ENCODE results near the gene ATXN7L2.

Gene ATXN7L2

DNA sequence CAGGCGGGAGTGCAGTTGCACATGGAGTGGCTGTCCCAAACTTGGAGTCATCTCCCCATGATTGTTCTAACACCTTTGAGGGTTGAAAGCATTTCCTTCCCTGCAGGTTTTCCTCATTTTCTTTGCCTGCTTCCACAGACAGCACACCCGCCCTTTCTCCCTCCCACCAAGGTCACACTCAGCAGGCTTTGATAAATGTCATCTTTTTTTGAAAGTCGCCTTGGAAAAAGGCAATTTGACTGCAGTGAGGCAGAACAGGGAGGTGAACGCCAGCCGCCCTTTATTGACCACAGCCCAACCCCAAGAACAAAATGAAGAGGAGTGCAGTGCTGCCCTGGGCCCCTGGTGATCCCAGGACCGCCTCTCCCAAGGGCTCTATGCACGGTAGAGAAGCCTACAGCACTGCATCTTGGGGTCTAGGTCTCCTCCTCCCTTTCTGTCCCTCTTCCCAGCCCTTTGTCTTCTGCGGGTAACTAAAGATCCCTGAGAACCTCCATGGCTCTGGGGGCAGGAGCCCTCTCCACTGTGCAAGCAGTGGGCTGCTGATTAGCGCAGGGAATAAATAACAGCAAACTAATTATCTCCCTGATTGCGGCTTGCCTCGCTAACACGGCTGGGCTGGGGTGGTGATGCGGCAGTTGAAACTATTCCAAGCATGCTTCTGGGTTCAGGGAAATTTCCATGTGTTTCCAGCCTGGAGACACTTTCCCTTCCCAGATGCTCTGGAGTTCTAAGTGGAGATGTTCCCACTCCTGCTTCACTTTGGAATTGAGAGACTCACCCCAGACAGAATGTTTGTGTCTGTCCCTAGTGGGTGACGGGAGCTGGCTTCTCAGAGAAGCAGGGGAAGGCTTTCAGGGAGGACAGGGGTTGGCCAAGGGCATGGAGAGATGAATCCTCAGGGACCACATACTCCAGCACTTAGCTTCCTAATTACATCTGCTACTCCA lies 37.6 kb downstream of the ATXN7L2 start:
- H3K36me3 ChIP-seq (ENCODE audit: control insufficient read depth in 4 of 4, insufficient read depth in 4 of 4, low read length in 3 of 4) = no peaks in the 10 kb centered on the region
- WGBS (ENCODE audit: insufficient coverage) = 97% methylated on average over 13 of the region's 14 CpGs
- no peak for DNase-seq
- no peak overlapping the region for H3K4me3 ChIP-seq (ENCODE audit: control insufficient read depth in 1 of 7, extremely low read depth in 1 of 7, insufficient read depth in 4 of 7, low read depth in 2 of 7, low read length in 6 of 7)
- H3K9me3 ChIP-seq (ENCODE audit: control extremely low read depth in 1 of 5, control insufficient read depth in 4 of 5, insufficient read depth in 2 of 5, low read depth in 1 of 5, low read length in 4 of 5) = no peaks in the 10 kb centered on the region
- peaks cover 0 to 8% (median 0%) of the 10 kb centered on the region in 5 experiments for H3K27me3 ChIP-seq (replicated peaks in 2 of 5; ENCODE audit: control insufficient read depth in 4 of 5, insufficient read depth in 5 of 5, low read length in 4 of 5)
- ChIA-PET CTCF (interaction anchor here (1.0 to 39.1 kb wide), 5 partner anchors 11 to 35 kb away, joined by 3 to 1203 read pairs (median 90); partner anchors contain the start of genes AMIGO1, ATXN7L2, CYB561D1 and GPR61), POLR2A (no interaction called here)
- H3K4me1 ChIP-seq (ENCODE audit: control extremely low read depth in 1 of 4, control insufficient read depth in 4 of 4, insufficient read depth in 4 of 4, low read length in 3 of 4) = no peaks in the 10 kb centered on the region
- no peak overlapping the region for H3K27ac ChIP-seq (ENCODE audit: insufficient read depth in 1 of 2, low read depth in 1 of 2, low read length in 2 of 2, poor library complexity in 1 of 2, severe bottlenecking in 2 of 2)

DNA sequence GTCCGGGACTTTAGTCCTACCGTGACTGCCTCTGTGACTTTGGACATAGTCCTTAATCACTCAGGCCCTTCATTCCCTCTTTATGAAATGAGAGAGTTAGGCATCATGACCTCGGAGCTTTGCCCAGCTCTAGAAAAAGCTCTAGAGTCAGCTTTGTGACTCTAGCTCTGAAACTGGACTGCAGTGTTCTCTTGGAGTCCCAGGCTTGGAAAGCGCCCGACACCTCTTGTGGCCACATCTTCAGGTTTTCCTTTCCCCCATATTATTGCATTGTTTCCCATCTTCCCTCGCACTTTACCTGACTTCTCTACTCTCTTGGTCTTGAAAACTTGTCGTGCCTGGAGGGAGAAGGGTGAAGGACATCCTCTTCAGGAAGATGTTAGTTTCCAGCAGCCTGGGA lies 38.3 kb downstream of the ATXN7L2 start:
- ChIA-PET CTCF (interaction anchor here (4.4 to 26.3 kb wide), 2 partner anchors 10 to 21 kb away, joined by 34 to 1203 read pairs; partner anchors contain the start of genes AMIGO1, ATXN7L2 and CYB561D1), POLR2A (no interaction called here)
- no peaks in the 10 kb centered on the region for H3K9me3 ChIP-seq (ENCODE audit: control extremely low read depth in 1 of 5, control insufficient read depth in 4 of 5, insufficient read depth in 2 of 5, low read depth in 1 of 5, low read length in 4 of 5)
- H3K4me1 ChIP-seq (ENCODE audit: control extremely low read depth in 1 of 4, control insufficient read depth in 4 of 4, insufficient read depth in 4 of 4, low read length in 3 of 4) = no peaks in the 10 kb centered on the region
- 97% methylated on average over 5 of the region's 7 CpGs for WGBS (ENCODE audit: insufficient coverage)
- no peak overlapping the region for H3K4me3 ChIP-seq (ENCODE audit: control insufficient read depth in 1 of 7, extremely low read depth in 1 of 7, insufficient read depth in 4 of 7, low read depth in 2 of 7, low read length in 6 of 7)
- H3K27ac ChIP-seq (ENCODE audit: insufficient read depth in 1 of 2, low read depth in 1 of 2, low read length in 2 of 2, poor library complexity in 1 of 2, severe bottlenecking in 2 of 2) = no peak overlapping the region
- H3K36me3 ChIP-seq (ENCODE audit: control insufficient read depth in 4 of 4, insufficient read depth in 4 of 4, low read length in 3 of 4) = no peaks in the 10 kb centered on the region
- H3K27me3 ChIP-seq (replicated peaks in 2 of 5; ENCODE audit: control insufficient read depth in 4 of 5, insufficient read depth in 5 of 5, low read length in 4 of 5) = peaks cover 0 to 8% (median 0%) of the 10 kb centered on the region in 5 experiments
- no peak for DNase-seq

DNA sequence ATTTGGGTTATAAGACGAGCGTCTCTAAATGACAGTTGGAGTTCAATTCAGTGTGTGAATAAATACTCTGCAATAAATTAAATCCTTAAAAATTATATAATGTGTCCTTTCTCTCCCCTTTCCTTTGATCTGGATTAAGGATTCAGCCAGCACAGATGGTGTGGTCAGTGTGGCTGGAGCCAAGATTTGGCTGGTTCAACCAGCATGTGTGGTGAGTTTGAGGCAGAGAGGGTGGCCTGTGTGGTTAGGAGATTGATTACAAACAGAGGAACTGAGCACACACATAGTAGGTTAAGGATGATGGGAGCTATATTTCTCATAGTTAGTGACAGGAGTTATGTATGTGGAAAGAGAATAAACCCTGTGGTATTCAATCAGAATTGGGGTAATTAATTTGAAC lies 40.0 kb downstream of the ATXN7L2 start:
- no peak overlapping the region for H3K27ac ChIP-seq (ENCODE audit: insufficient read depth in 1 of 2, low read depth in 1 of 2, low read length in 2 of 2, poor library complexity in 1 of 2, severe bottlenecking in 2 of 2)
- peaks cover 0 to 13% (median 0%) of the 10 kb centered on the region in 5 experiments for H3K27me3 ChIP-seq (replicated peaks in 2 of 5; ENCODE audit: control insufficient read depth in 4 of 5, insufficient read depth in 5 of 5, low read length in 4 of 5)
- ChIA-PET POLR2A (no interaction called here), CTCF (interaction anchor here (0.9 to 26.3 kb wide), 4 partner anchors 9 to 116 kb away, joined by 3 to 1203 read pairs (median 19); partner anchors contain the start of genes AMIGO1, ATXN7L2 and CYB561D1)
- no peak overlapping the region for H3K4me3 ChIP-seq (ENCODE audit: control insufficient read depth in 1 of 7, extremely low read depth in 1 of 7, insufficient read depth in 4 of 7, low read depth in 2 of 7, low read length in 6 of 7)
- H3K36me3 ChIP-seq (ENCODE audit: control insufficient read depth in 4 of 4, insufficient read depth in 4 of 4, low read length in 3 of 4) = no peaks in the 10 kb centered on the region
- no peaks in the 10 kb centered on the region for H3K4me1 ChIP-seq (ENCODE audit: control extremely low read depth in 1 of 4, control insufficient read depth in 4 of 4, insufficient read depth in 4 of 4, low read length in 3 of 4)
- no CpG with 5 or more reads among the region's 2 CpGs for WGBS (ENCODE audit: insufficient coverage)
- no peak for DNase-seq
- H3K9me3 ChIP-seq (ENCODE audit: control extremely low read depth in 1 of 5, control insufficient read depth in 4 of 5, insufficient read depth in 2 of 5, low read depth in 1 of 5, low read length in 4 of 5) = no peaks in the 10 kb centered on the region

DNA sequence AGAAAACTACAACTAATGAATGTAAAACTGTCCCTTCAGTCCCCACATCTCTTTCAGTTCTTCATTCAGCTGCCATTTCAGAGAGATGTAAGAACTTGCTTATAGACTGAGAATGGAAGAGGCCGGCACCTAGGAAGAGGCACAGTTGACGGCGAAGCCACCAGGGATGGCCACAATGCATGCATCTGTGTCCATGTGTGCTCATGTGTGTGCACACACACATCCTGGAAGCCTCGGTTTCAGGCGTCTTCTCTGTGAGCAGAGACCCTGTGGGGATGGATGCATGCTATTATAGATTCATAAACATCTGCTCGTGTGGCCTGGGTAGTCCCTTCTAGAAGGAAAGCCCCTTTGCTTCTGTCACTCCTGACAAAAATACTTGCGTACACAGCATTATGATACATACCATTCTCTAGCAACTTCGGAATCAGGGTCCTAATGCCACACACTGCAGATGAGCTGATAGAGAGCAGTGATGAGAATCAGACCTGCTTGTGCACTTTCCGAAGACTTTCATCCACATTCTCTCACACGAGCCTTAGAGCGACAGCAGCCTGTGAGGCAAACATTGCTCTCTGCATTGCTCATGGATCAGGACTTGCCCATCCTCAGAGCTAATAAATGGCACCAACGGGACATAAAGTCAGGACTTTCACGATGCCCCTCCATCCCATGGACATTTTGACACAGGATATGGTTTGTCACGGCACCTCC lies 43.5 kb downstream of the ATXN7L2 start:
- Histone ChIP-seq H3K9me3 (ENCODE audit: control extremely low read depth in 1 of 5, control insufficient read depth in 4 of 5, insufficient read depth in 2 of 5, low read depth in 1 of 5, low read length in 4 of 5) (no peaks in the 10 kb centered on the region), H3K4me3 (ENCODE audit: control insufficient read depth in 1 of 7, extremely low read depth in 1 of 7, insufficient read depth in 4 of 7, low read depth in 2 of 7, low read length in 6 of 7) (no peak overlapping the region), H3K36me3 (ENCODE audit: control insufficient read depth in 4 of 4, insufficient read depth in 4 of 4, low read length in 3 of 4) (no peaks in the 10 kb centered on the region), H3K27me3 (replicated peaks in 2 of 5; ENCODE audit: control insufficient read depth in 4 of 5, insufficient read depth in 5 of 5, low read length in 4 of 5) (peaks cover 0 to 5% (median 0%) of the 10 kb centered on the region in 5 experiments), H3K27ac (ENCODE audit: insufficient read depth in 1 of 2, low read depth in 1 of 2, low read length in 2 of 2, poor library complexity in 1 of 2, severe bottlenecking in 2 of 2) (no peak overlapping the region), H3K4me1 (ENCODE audit: control extremely low read depth in 1 of 4, control insufficient read depth in 4 of 4, insufficient read depth in 4 of 4, low read length in 3 of 4) (peaks cover 0 to 2% (median 0%) of the 10 kb centered on the region in 4 experiments)
- 86% methylated on average over 11 of the region's 14 CpGs for WGBS (ENCODE audit: insufficient coverage)
- ChIA-PET CTCF (interaction anchor here (0.5 to 26.3 kb wide), 4 partner anchors 15 to 335 kb away, joined by 3 to 1203 read pairs (median 270); partner anchors contain the start of genes AMIGO1, AMPD2, ATXN7L2 and CYB561D1), POLR2A (no interaction called here)
- no peak for DNase-seq

DNA sequence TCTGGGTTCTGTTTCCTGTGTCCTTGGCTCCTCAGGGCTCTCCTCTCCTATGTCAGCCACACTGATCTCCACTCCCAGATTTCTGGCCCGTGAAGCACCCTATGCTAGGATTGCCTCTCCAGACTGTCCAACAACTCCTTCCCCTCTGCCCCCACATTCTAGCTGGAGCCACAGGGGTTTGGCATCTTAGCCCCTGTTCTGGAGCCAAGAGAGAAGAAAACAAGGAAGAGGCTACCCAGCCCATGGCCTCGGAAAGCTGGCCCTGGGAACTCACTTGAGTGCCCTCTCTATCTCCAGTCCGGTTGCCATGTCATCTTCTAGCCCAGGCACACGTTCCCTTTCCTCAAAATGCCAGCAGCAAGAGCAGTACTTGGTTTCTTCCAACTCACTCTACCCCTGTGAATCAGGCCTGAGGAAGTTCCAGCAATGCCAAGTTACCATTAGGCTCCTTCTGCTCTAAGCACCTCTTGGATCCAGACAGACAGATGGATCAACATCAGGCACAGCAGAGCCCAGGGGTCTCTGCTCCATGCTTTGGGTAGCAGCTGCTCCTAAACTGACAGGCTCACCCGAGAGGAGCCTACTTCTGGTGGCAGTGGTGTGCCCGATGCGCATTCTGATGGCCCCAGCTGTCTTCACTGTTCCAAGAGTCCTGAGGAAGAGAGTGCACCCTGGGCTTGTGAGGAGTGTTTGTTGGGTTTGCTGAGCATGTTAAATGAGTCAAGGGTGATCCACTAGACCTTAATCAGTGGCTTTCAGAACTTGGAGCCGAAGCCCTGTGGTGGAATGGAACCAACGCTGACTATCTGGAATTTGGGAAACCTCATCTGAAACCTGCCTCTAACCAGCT lies 44.4 kb downstream of the ATXN7L2 start:
- no peak overlapping the region for H3K4me3 ChIP-seq (ENCODE audit: control insufficient read depth in 1 of 7, extremely low read depth in 1 of 7, insufficient read depth in 4 of 7, low read depth in 2 of 7, low read length in 6 of 7)
- H3K27ac ChIP-seq (ENCODE audit: insufficient read depth in 1 of 2, low read depth in 1 of 2, low read length in 2 of 2, poor library complexity in 1 of 2, severe bottlenecking in 2 of 2) = no peak overlapping the region
- H3K36me3 ChIP-seq (ENCODE audit: control insufficient read depth in 4 of 4, insufficient read depth in 4 of 4, low read length in 3 of 4) = no peaks in the 10 kb centered on the region
- H3K4me1 ChIP-seq (ENCODE audit: control extremely low read depth in 1 of 4, control insufficient read depth in 4 of 4, insufficient read depth in 4 of 4, low read length in 3 of 4) = peaks cover 0 to 8% (median 5%) of the 10 kb centered on the region in 4 experiments
- no peaks in the 10 kb centered on the region for H3K9me3 ChIP-seq (ENCODE audit: control extremely low read depth in 1 of 5, control insufficient read depth in 4 of 5, insufficient read depth in 2 of 5, low read depth in 1 of 5, low read length in 4 of 5)
- POLR2A ChIA-PET = no interaction called here
- CTCF ChIA-PET = interaction anchor here (0.5 to 26.3 kb wide), 5 partner anchors 14 to 334 kb away, joined by 3 to 1203 read pairs (median 110); partner anchors contain the start of genes AMIGO1, AMPD2, ATXN7L2 and CYB561D1
- DNase-seq = no peak
- H3K27me3 ChIP-seq (replicated peaks in 2 of 5; ENCODE audit: control insufficient read depth in 4 of 5, insufficient read depth in 5 of 5, low read length in 4 of 5) = peaks cover 0 to 5% (median 0%) of the 10 kb centered on the region in 5 experiments
- WGBS (ENCODE audit: insufficient coverage) = 96% methylated on average over 7 of the region's 9 CpGs

DNA sequence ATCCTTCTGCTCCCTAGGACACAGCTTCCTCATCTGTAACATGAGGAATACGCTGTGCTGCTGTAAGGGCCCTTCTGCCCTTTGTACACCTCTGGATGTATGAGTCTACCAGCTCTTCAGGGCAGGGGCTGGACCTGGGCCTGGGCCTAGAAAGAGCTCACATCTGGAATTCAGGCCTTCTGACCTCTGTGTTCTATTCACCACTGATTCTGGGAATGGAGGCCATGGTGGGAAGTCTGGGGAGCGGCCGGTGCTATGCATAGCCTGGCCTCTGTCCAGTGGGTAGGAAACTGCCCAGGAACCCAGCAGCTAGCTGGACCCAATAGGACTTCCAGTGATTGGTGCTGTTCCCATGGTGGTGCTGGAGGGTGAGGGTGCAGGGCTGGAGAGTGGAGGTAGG lies 45.0 kb downstream of the ATXN7L2 start:
- Histone ChIP-seq H3K4me3 (ENCODE audit: control insufficient read depth in 1 of 7, extremely low read depth in 1 of 7, insufficient read depth in 4 of 7, low read depth in 2 of 7, low read length in 6 of 7) (no peak overlapping the region), H3K36me3 (ENCODE audit: control insufficient read depth in 4 of 4, insufficient read depth in 4 of 4, low read length in 3 of 4) (no peaks in the 10 kb centered on the region), H3K27ac (ENCODE audit: insufficient read depth in 1 of 2, low read depth in 1 of 2, low read length in 2 of 2, poor library complexity in 1 of 2, severe bottlenecking in 2 of 2) (no peak overlapping the region), H3K27me3 (replicated peaks in 2 of 5; ENCODE audit: control insufficient read depth in 4 of 5, insufficient read depth in 5 of 5, low read length in 4 of 5) (peaks cover 0 to 5% (median 0%) of the 10 kb centered on the region in 5 experiments), H3K9me3 (ENCODE audit: control extremely low read depth in 1 of 5, control insufficient read depth in 4 of 5, insufficient read depth in 2 of 5, low read depth in 1 of 5, low read length in 4 of 5) (no peaks in the 10 kb centered on the region), H3K4me1 (ENCODE audit: control extremely low read depth in 1 of 4, control insufficient read depth in 4 of 4, insufficient read depth in 4 of 4, low read length in 3 of 4) (peaks cover 0 to 8% (median 5%) of the 10 kb centered on the region in 4 experiments)
- DNase-seq = no peak
- CTCF ChIA-PET = interaction anchor here (0.9 to 26.3 kb wide), 5 partner anchors 13 to 263 kb away, joined by 3 to 1203 read pairs (median 110); partner anchors contain the start of genes AMIGO1, AMPD2, ATXN7L2 and CYB561D1
- WGBS (ENCODE audit: insufficient coverage) = 96% methylated on average over 3 of the region's 3 CpGs
- POLR2A ChIA-PET = no interaction called here
